ENCODE results near the gene KMT2C.
"Not testable (repeated sequence)": the region's sequence is repeated elsewhere in the genome, so short reads cannot be mapped to it uniquely, and the experiment has no call there.

KMT2C gene

GRCh38 chr7:152462995-152463708 lies 27.3 kb upstream of the KMT2C start:
- peak overlapping the region; percentile 93 for H3K9ac ChIP-seq (ENCODE audit: low read length)
- H2AFZ ChIP-seq (ENCODE audit: low read depth, low read length, severe bottlenecking), result peak overlapping the region; percentile 99
- H3K79me2 ChIP-seq (ENCODE audit: insufficient read depth, low read length), result no peaks in the 10 kb centered on the region
- no peaks in the 10 kb centered on the region for H3K36me3 ChIP-seq (ENCODE audit: low read length)
- no peak for TF ChIP-seq CTCF (IDR thresholded peaks at IDR 0.05; ENCODE audit: insufficient read depth, low read length, poor library complexity, severe bottlenecking)
- no peak for TF ChIP-seq EZH2phosphoT487 (conservative IDR thresholded peaks at IDR 0.05; ENCODE audit: low read length)
- peaks cover 7% of the 10 kb centered on the region; the same call in 1 of the 2 replicates for H3F3A ChIP-seq (ENCODE audit: insufficient read depth)
- H3K4me2 ChIP-seq (ENCODE audit: low read depth, low read length, poor library complexity, severe bottlenecking), result peak overlapping the region; percentile 85
- peak overlapping the region; percentile 92 for H3K4me3 ChIP-seq (ENCODE audit: insufficient read depth, low read length, poor library complexity, severe bottlenecking)
- H3K9me3 ChIP-seq (ENCODE audit: insufficient read depth, low read length), result no peaks in the 10 kb centered on the region
- peak overlapping the region; percentile 39; the same call in 1 of the 2 replicates for H3K27ac ChIP-seq (ENCODE audit: low read depth, low read length)
- H4K20me1 ChIP-seq (ENCODE audit: low read depth, low read length), result no peaks in the 10 kb centered on the region
- H3K27me3 ChIP-seq (ENCODE audit: low read length), result no peaks in the 10 kb centered on the region
- H3K9me2 ChIP-seq (replicated peaks; ENCODE audit: insufficient read depth, low read length), result no peaks in the 10 kb centered on the region

GRCh38 chr7:152459724-152460251 lies 24.0 kb upstream of the KMT2C start:
- TF ChIP-seq EZH2phosphoT487 (conservative IDR thresholded peaks at IDR 0.05; ENCODE audit: low read length), result no peak
- TF ChIP-seq CTCF (IDR thresholded peaks at IDR 0.05; ENCODE audit: insufficient read depth, low read length, poor library complexity, severe bottlenecking), result no peak
- Histone ChIP-seq H3K36me3 (ENCODE audit: low read length) (no peaks in the 10 kb centered on the region), H3K4me3 (ENCODE audit: insufficient read depth, low read length, poor library complexity, severe bottlenecking) (no peak overlapping the region), H3K9me2 (replicated peaks; ENCODE audit: insufficient read depth, low read length) (no peaks in the 10 kb centered on the region), H3K4me2 (ENCODE audit: low read depth, low read length, poor library complexity, severe bottlenecking) (no peak overlapping the region), H3F3A (ENCODE audit: insufficient read depth) (no peaks in the 10 kb centered on the region), H3K27ac (ENCODE audit: low read depth, low read length) (no peak overlapping the region), H2AFZ (ENCODE audit: low read depth, low read length, severe bottlenecking) (no peak overlapping the region), H3K79me2 (ENCODE audit: insufficient read depth, low read length) (no peaks in the 10 kb centered on the region), H3K27me3 (ENCODE audit: low read length) (no peaks in the 10 kb centered on the region), H4K20me1 (ENCODE audit: low read depth, low read length) (no peaks in the 10 kb centered on the region), H3K9me3 (ENCODE audit: insufficient read depth, low read length) (no peaks in the 10 kb centered on the region), H3K9ac (ENCODE audit: low read length) (no peak overlapping the region)

- Histone ChIP-seq H3K27ac (ENCODE audit: low read depth, low read length) (no peak overlapping the region), H3K4me2 (ENCODE audit: low read depth, low read length, poor library complexity, severe bottlenecking) (no peak overlapping the region), H3K9me3 (ENCODE audit: insufficient read depth, low read length) (no peaks in the 10 kb centered on the region), H3K9ac (ENCODE audit: low read length) (no peak overlapping the region), H3F3A (ENCODE audit: insufficient read depth) (no peaks in the 10 kb centered on the region), H3K9me2 (replicated peaks; ENCODE audit: insufficient read depth, low read length) (no peaks in the 10 kb centered on the region), H3K27me3 (ENCODE audit: low read length) (no peaks in the 10 kb centered on the region), H3K4me3 (ENCODE audit: insufficient read depth, low read length, poor library complexity, severe bottlenecking) (no peak overlapping the region), H3K79me2 (ENCODE audit: insufficient read depth, low read length) (no peaks in the 10 kb centered on the region), H3K36me3 (ENCODE audit: low read length) (no peaks in the 10 kb centered on the region), H2AFZ (ENCODE audit: low read depth, low read length, severe bottlenecking) (no peak overlapping the region), H4K20me1 (ENCODE audit: low read depth, low read length) (no peaks in the 10 kb centered on the region)
- TF ChIP-seq EZH2phosphoT487 (conservative IDR thresholded peaks at IDR 0.05; ENCODE audit: low read length), result no peak
- TF ChIP-seq CTCF (IDR thresholded peaks at IDR 0.05; ENCODE audit: insufficient read depth, low read length, poor library complexity, severe bottlenecking), result no peak
These were observed 15.6 kb upstream of the KMT2C start for GRCh38 chr7:152451356-152451755.

- H4K20me1 ChIP-seq (ENCODE audit: low read depth, low read length); H3K36me3 ChIP-seq (ENCODE audit: low read length); H3K27me3 ChIP-seq (ENCODE audit: low read length); H3K9ac ChIP-seq (ENCODE audit: low read length); H3K4me2 ChIP-seq (ENCODE audit: low read depth, low read length, poor library complexity, severe bottlenecking); H3K9me3 ChIP-seq (ENCODE audit: insufficient read depth, low read length); H3K27ac ChIP-seq (ENCODE audit: low read depth, low read length); H3K4me3 ChIP-seq (ENCODE audit: insufficient read depth, low read length, poor library complexity, severe bottlenecking); H2AFZ ChIP-seq (ENCODE audit: low read depth, low read length, severe bottlenecking); H3F3A ChIP-seq (ENCODE audit: insufficient read depth); H3K79me2 ChIP-seq (ENCODE audit: insufficient read depth, low read length); H3K9me2 ChIP-seq (replicated peaks; ENCODE audit: insufficient read depth, low read length): not testable (repeated sequence)
These were observed 9.7 kb upstream of the KMT2C start for GRCh38 chr7:152445386-152446008.
